ENCODE data around the gene CEP19. TPM values are rescaled to one million over a fixed set of nuclear protein-coding genes. Genes with fewer than 3 reads are reported as not detected.

The CEP19 gene
- total and polyA plus RNA-seq, 2 donors from 2014 or later = 1.5 to 2.6 TPM

DNA sequence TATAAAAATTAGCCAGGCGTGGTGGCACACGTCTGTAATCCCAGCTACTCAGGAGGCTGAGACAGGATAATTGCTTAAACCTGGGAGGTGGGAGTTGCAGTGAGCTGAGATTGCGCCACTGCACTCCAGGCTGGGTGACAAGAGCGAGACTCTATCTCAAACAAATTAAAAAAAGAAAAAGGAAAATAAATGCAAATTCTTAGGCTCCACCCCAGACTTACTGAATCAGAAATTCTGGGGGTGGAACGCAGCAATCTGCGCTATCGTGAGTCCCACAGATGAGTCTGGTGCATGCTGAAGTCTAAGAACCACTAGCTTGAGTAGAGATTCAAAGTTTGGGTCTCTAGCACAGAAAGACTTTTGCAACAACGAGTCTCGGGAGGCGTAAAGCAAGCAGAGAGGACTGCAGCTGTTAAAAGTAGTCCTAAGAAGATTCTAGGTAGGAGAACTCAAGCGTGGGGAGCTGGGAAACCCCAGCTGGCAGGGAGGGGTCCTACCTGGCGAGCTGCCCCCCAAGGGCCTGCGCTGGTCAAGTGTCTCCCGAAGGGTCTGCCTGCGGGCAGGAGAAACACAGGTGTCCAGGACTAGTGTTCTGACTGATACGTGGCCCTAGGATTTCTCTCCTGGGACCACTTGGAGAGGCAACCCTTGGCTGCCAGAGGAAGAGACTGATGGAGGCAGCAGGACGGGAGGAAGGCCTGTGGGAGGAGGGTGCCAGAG lies 21.9 kb downstream of the CEP19 start:
- Histone ChIP-seq H3K4me3 (ENCODE audit: low read length in 3 of 3) (no peak overlapping the region), H3K9ac (ENCODE audit: low read length in 3 of 3) (no peak overlapping the region), H3K27ac (ENCODE audit: low read depth in 2 of 2, low read length in 2 of 2) (no peak overlapping the region), H3K9me3 (ENCODE audit: control insufficient read depth in 2 of 3, insufficient read depth in 1 of 3, low read length in 3 of 3) (no peaks in the 10 kb centered on the region), H3K36me3 (ENCODE audit: control insufficient read depth in 2 of 3, insufficient read depth in 3 of 3, low read length in 3 of 3) (no peaks in the 10 kb centered on the region), H3K27me3 (ENCODE audit: control insufficient read depth, insufficient read depth, low read length) (no peaks in the 10 kb centered on the region), H3K4me1 (ENCODE audit: control insufficient read depth in 2 of 3, insufficient read depth in 2 of 3, low read depth in 1 of 3, low read length in 3 of 3) (no peaks in the 10 kb centered on the region)
- TF ChIP-seq, protein P1, sequence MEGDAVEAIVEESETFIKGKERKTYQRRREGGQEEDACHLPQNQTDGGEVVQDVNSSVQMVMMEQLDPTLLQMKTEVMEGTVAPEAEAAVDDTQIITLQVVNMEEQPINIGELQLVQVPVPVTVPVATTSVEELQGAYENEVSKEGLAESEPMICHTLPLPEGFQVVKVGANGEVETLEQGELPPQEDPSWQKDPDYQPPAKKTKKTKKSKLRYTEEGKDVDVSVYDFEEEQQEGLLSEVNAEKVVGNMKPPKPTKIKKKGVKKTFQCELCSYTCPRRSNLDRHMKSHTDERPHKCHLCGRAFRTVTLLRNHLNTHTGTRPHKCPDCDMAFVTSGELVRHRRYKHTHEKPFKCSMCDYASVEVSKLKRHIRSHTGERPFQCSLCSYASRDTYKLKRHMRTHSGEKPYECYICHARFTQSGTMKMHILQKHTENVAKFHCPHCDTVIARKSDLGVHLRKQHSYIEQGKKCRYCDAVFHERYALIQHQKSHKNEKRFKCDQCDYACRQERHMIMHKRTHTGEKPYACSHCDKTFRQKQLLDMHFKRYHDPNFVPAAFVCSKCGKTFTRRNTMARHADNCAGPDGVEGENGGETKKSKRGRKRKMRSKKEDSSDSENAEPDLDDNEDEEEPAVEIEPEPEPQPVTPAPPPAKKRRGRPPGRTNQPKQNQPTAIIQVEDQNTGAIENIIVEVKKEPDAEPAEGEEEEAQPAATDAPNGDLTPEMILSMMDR (IDR thresholded peaks at IDR 0.05; ENCODE audit: borderline replicate concordance, extremely low read depth, insufficient read depth) = no peak
- FAIRE-seq (no peak), DNase-seq (no peak)
- intact Hi-C loops (cut with DNase I) = loop anchor here (10.0 kb wide), 1 partner anchor 75 kb away; no protein-coding TSS in a partner anchor

DNA sequence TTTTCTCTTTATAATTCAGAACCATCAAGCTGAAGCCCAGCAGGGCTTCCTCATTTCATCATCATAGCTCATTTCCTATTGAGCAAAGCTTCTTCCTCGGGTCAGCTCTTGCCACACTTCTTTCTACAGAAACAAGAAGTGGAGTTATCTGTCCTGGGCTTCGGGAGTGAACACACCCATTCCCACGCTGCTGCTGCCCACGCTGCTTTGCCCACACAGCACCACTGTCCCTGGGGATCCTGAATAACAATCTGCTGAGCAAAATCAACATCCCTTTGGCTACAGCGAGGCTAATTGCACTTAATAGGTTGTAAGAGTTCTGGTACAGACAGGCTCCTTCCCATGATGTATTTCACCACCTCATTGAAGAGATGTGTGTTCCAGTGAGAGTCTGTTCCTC lies 23.7 kb downstream of the CEP19 start:
- no peak for FAIRE-seq
- no peak overlapping the region for H3K27ac ChIP-seq (ENCODE audit: low read depth in 2 of 2, low read length in 2 of 2)

DNA sequence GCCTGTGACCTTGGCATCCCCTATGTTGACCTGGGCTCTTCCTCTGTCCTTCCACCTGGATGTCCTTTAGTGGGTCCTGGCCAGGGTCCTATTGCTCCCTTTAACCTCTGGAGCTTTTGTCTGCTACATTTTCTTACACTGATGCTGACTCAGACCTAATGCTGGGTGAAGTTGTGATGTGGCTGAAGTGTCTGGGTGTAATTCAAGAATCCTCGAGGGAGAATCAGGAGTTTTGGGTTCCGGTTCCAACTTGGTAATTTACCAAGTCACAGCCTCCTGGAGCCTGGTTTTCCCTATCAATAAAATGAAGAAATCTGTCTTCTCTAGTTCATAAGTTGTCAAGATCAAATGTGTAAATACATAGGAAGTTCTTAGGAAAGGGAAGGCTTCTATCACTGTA lies 25.6 kb downstream of the CEP19 start:
- Histone ChIP-seq H3K36me3 (ENCODE audit: control insufficient read depth in 2 of 3, insufficient read depth in 3 of 3, low read length in 3 of 3) (no peaks in the 10 kb centered on the region), H3K4me1 (ENCODE audit: control insufficient read depth in 2 of 3, insufficient read depth in 2 of 3, low read depth in 1 of 3, low read length in 3 of 3) (peaks cover 0 to 5% (median 0%) of the 10 kb centered on the region in 3 donors), H3K4me3 (ENCODE audit: low read length in 3 of 3) (no peak overlapping the region), H3K9ac (ENCODE audit: low read length in 3 of 3) (no peak overlapping the region), H3K27me3 (ENCODE audit: control insufficient read depth, insufficient read depth, low read length) (no peaks in the 10 kb centered on the region), H3K27ac (ENCODE audit: low read depth in 2 of 2, low read length in 2 of 2) (no peak overlapping the region), H3K9me3 (ENCODE audit: control insufficient read depth in 2 of 3, insufficient read depth in 1 of 3, low read length in 3 of 3) (no peaks in the 10 kb centered on the region)
- DNase-seq = no peak
- no peak for FAIRE-seq
- TF ChIP-seq, protein P1 (IDR thresholded peaks at IDR 0.05; ENCODE audit: borderline replicate concordance, extremely low read depth, insufficient read depth) = no peak
- intact Hi-C loops (cut with DNase I) = loop anchor here (10.0 kb wide), 1 partner anchor 72 kb away; no protein-coding TSS in a partner anchor

More for the DNA sequence above, 23.7 kb downstream of the CEP19 start:
- peaks cover 0 to 5% (median 0%) of the 10 kb centered on the region in 3 donors for H3K4me1 ChIP-seq (ENCODE audit: control insufficient read depth in 2 of 3, insufficient read depth in 2 of 3, low read depth in 1 of 3, low read length in 3 of 3)
- DNase-seq = no peak
- no peak overlapping the region for H3K4me3 ChIP-seq (ENCODE audit: low read length in 3 of 3)
- H3K27me3 ChIP-seq (ENCODE audit: control insufficient read depth, insufficient read depth, low read length) = no peaks in the 10 kb centered on the region
- intact Hi-C loops (cut with DNase I) = loop anchor here (10.0 kb wide), 1 partner anchor 74 kb away; no protein-coding TSS in a partner anchor
- H3K9ac ChIP-seq (ENCODE audit: low read length in 3 of 3) = no peak overlapping the region
- no peaks in the 10 kb centered on the region for H3K36me3 ChIP-seq (ENCODE audit: control insufficient read depth in 2 of 3, insufficient read depth in 3 of 3, low read length in 3 of 3)
- TF ChIP-seq, protein P1 (IDR thresholded peaks at IDR 0.05; ENCODE audit: borderline replicate concordance, extremely low read depth, insufficient read depth) = no peak
- H3K9me3 ChIP-seq (ENCODE audit: control insufficient read depth in 2 of 3, insufficient read depth in 1 of 3, low read length in 3 of 3) = no peaks in the 10 kb centered on the region

All from kidney (tissue), 14 donors.